ENCODE measurements around the gene COPS6.
A peak's percentile ranks its signal among the peaks of the same experiment; 100 is the strongest.

COPS6 gene

GRCh38 chr7:100102950-100103840 lies 14.4 kb downstream of the COPS6 start:
- DNase-seq (ENCODE audit: low spot score), result no peak

- no peak for DNase-seq (ENCODE audit: low spot score)
Observed at GRCh38 chr7:100105534-100105933, 16.8 kb downstream of the COPS6 start.

- DNase-seq (ENCODE audit: low spot score), result no peak
Observed at GRCh38 chr7:100106633-100107032, 17.9 kb downstream of the COPS6 start.

GRCh38 chr7:100107125-100107737 lies 18.5 kb downstream of the COPS6 start:
- no peak for DNase-seq (ENCODE audit: low spot score)

GRCh38 chr7:100107890-100108289 lies 19.1 kb downstream of the COPS6 start:
- DNase-seq (ENCODE audit: low spot score), result no peak

- no peak for DNase-seq (ENCODE audit: low spot score)
Observed at GRCh38 chr7:100109521-100110163, 20.9 kb downstream of the COPS6 start.

- DNase-seq (ENCODE audit: low spot score), result no peak
Observed at GRCh38 chr7:100111156-100111555, 22.4 kb downstream of the COPS6 start.

- no peak for DNase-seq (ENCODE audit: low spot score)
Observed at GRCh38 chr7:100111914-100112313, 23.1 kb downstream of the COPS6 start.

- no peak for DNase-seq (ENCODE audit: low spot score)
Observed at GRCh38 chr7:100115026-100115425, 26.3 kb downstream of the COPS6 start.

GRCh38 chr7:100118388-100119071 lies 29.8 kb downstream of the COPS6 start:
- DNase-seq (ENCODE audit: low spot score), result no peak

- DNase-seq (ENCODE audit: low spot score), result peak; percentile 98
Observed at GRCh38 chr7:100119072-100119969, 30.6 kb downstream of the COPS6 start, which contains the start of the genes CNPY4 and TAF6. Gene CNPY4 (plus strand): TSS chr7:100119634. CDS start chr7:100119745, 111 bp downstream. Gene TAF6 (minus strand): TSS chr7:100119358. CDS start chr7:100114209, 5,149 bp downstream.

GRCh38 chr7:100119970-100120732 lies 31.4 kb downstream of the COPS6 start:
- DNase-seq (ENCODE audit: low spot score), result peak; percentile 82

GRCh38 chr7:100120733-100121036 lies 31.9 kb downstream of the COPS6 start:
- no peak for DNase-seq (ENCODE audit: low spot score)

GRCh38 chr7:100122067-100122466 lies 33.3 kb downstream of the COPS6 start:
- DNase-seq (ENCODE audit: low spot score), result no peak

- no peak for DNase-seq (ENCODE audit: low spot score)
Observed at GRCh38 chr7:100122568-100122967, 33.8 kb downstream of the COPS6 start.

- no peak for DNase-seq (ENCODE audit: low spot score)
Observed at GRCh38 chr7:100124301-100125230, 35.8 kb downstream of the COPS6 start.

GRCh38 chr7:100126239-100126930 lies 37.6 kb downstream of the COPS6 start:
- no peak for DNase-seq (ENCODE audit: low spot score)

Data from Ammon's horn (tissue), 1 donor.